Spleen (tissue), 11 donors: Measurements from ENCODE around the gene MLC1. TPM values are rescaled to one million over a fixed set of nuclear protein-coding genes. Genes with fewer than 3 reads are reported as not detected.

Experiments
- DNase-seq: peaks from one replicate; pipeline ENCODE4 v3.0.0-alpha.2; 2020
- H3K27ac ChIP-seq, 8 donors: fragments of 200-600 bp; sonication (generic) in 7 of 8; 1 replicate in 4 of 8; 2 replicates in 4 of 8; pipeline versions ENCODE4 v1.5.0 to v1.8.0; 2016 to 2021; ENCODE audit warnings: inconsistent platforms in 4 of 8, mild to moderate bottlenecking in 4 of 8, moderate library complexity in 1 of 8
- H3K27me3 ChIP-seq, 7 donors: fragments of 200-600 bp; sonication (generic) in 6 of 7; replicated peaks in 1 of 7; 1 replicate in 4 of 7; 2 replicates in 3 of 7; pipeline versions ENCODE4 v1.5.0 to v1.8.0; 2016 to 2021; ENCODE audit warnings: inconsistent platforms in 3 of 7, mild to moderate bottlenecking in 1 of 7
- H3K36me3 ChIP-seq, 6 donors: fragments of 200-600 bp; sonication (generic) in 5 of 6; 1 replicate in 4 of 6; 2 replicates in 2 of 6; pipeline versions ENCODE4 v1.5.0 to v1.8.0; 2016 to 2021; ENCODE audit warnings: inconsistent platforms in 2 of 6
- H3K4me1 ChIP-seq, 6 donors: fragments of 200-600 bp; sonication (generic) in 5 of 6; 1 replicate in 3 of 6; 2 replicates in 3 of 6; pipeline versions ENCODE4 v1.5.0 to v1.8.0; 2016 to 2021; ENCODE audit warnings: inconsistent platforms in 3 of 6
- H3K4me3 ChIP-seq, 8 donors: fragments of 200-600 bp; sonication (generic) in 7 of 8; 1 replicate in 4 of 8; 2 replicates in 4 of 8; pipeline versions ENCODE4 v1.5.0 to v1.8.0; 2016 to 2021; ENCODE audit warnings: inconsistent platforms in 4 of 8, mild to moderate bottlenecking in 4 of 8, moderate library complexity in 2 of 8
- H3K9me3 ChIP-seq, 8 donors: fragments of 200-600 bp; sonication (generic) in 7 of 8; 1 replicate in 4 of 8; 2 replicates in 4 of 8; pipeline versions ENCODE4 v1.5.0 to v1.8.0; 2016 to 2021; ENCODE audit warnings: inconsistent platforms in 4 of 8
- POLR2A ChIP-seq, 3 donors: fragments of 450-650 bp; IDR thresholded peaks; one replicate each; pipeline ENCODE4 v1.5.1; 2017; ENCODE audit warnings: antibody characterized with exemption in 3 of 3, mild to moderate bottlenecking in 1 of 3
- POLR2AphosphoS5 ChIP-seq, 3 donors: sonication (generic); formaldehyde crosslinking; IDR thresholded peaks; one replicate each; pipeline ENCODE4 v1.5.1; 2017; ENCODE audit warnings: antibody characterized with exemption in 3 of 3
- WGBS, 5 donors: extraction: QIAGEN DNeasy Blood & Tissue Kit in 3 of 5; methylation state at CpG; one replicate each; pipeline versions ENCODE4 v1.1.5 to v1.1.7; 2013 to 2018; 5-methylcytosine and 5-hydroxymethylcytosine counted together
- intact Hi-C: fragments of 100-400 bp; cut with DNase I; formaldehyde crosslinking; loops from one replicate; pipeline ENCODE4 v1.15.0; 2023; ENCODE audit warnings: low total_unique reads
- polyA plus RNA-seq, 3 donors: library from polyadenylated mRNA; stranded (reverse); fragments of 200-250 nt; gene quantifications; one replicate each; pipeline ENCODE4 v1.2.1, GENCODE V29; 2013
- total RNA-seq, 7 donors: library from RNA; depleted of rRNA in 3 of 7; stranded (reverse); fragments of >200 nt in 3 of 7; fragmentation: NEBNext Ultra II Directional in 4 of 7; extraction: Animal tissue kit (Norgen Biotek cat#: 25700) in 4 of 7; gene quantifications; one replicate each; pipeline versions ENCODE4 v1.1.0 to v1.2.1, GENCODE V29; 2016 to 2021
- TF ChIP-seq, protein P1 (sequence below), 11 experiments: fragments of 200-600 bp in 7 of 11; fragments of 450-650 bp in 4 of 11; sonication (generic) in 4 of 11; IDR thresholded peaks in 8 of 11; conservative IDR thresholded peaks in 3 of 11; 1 replicate in 7 of 11; 2 replicates in 4 of 11; pipeline versions ENCODE4 v1.4.0 to v1.8.0; 2016 to 2021; ENCODE audit warnings: antibody characterized with exemption in 11 of 11, inconsistent platforms in 4 of 11, mild to moderate bottlenecking in 1 of 11
- donor health status: healthy with polysubstance abuse.
- donor health status: DM: no; HTN: no; CAD: no; lungs with moderate emphysema.
- donor health status: DM: no; HTN: no; CAD: no.
- donor health status: Bipolar disorder and iron deficiency.
- donor health status: healthy.
- donor health status: DM: no; HTN: no; CAD: no.
- donor health status: DM: yes; HTN: yes; CAD: no.

Gene MLC1
- total and polyA plus RNA-seq, 10 donors: 0.17 to 4.4 (median 1.6) TPM

GRCh38 chr22:50022171-50022819, 62.9 kb downstream of the MLC1 start:
- H3K36me3 ChIP-seq: no peaks in the 10 kb centered on the region
- peaks cover 0 to 18% (median 0%) of the 10 kb centered on the region in 7 donors for H3K27me3 ChIP-seq
- intact Hi-C loops: no loop called here
- no peak overlapping the region for H3K4me3 ChIP-seq
- no peaks in the 10 kb centered on the region for H3K9me3 ChIP-seq
- 85 to 92% (median 90%) methylated on average over 14 of the region's 14 CpGs for WGBS, 5 donors
- DNase-seq: no peak
- H3K27ac ChIP-seq: no peak overlapping the region
- TF ChIP-seq, protein P1, sequence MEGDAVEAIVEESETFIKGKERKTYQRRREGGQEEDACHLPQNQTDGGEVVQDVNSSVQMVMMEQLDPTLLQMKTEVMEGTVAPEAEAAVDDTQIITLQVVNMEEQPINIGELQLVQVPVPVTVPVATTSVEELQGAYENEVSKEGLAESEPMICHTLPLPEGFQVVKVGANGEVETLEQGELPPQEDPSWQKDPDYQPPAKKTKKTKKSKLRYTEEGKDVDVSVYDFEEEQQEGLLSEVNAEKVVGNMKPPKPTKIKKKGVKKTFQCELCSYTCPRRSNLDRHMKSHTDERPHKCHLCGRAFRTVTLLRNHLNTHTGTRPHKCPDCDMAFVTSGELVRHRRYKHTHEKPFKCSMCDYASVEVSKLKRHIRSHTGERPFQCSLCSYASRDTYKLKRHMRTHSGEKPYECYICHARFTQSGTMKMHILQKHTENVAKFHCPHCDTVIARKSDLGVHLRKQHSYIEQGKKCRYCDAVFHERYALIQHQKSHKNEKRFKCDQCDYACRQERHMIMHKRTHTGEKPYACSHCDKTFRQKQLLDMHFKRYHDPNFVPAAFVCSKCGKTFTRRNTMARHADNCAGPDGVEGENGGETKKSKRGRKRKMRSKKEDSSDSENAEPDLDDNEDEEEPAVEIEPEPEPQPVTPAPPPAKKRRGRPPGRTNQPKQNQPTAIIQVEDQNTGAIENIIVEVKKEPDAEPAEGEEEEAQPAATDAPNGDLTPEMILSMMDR (IDR thresholded peaks at IDR 0.05 in 8 of 11, conservative IDR thresholded peaks at IDR 0.05 in 3 of 11): no peak
- TF ChIP-seq POLR2A (IDR thresholded peaks at IDR 0.05) (no peak), POLR2AphosphoS5 (IDR thresholded peaks at IDR 0.05) (no peak)
- H3K4me1 ChIP-seq: peaks cover 0 to 15% (median 5%) of the 10 kb centered on the region in 6 donors

GRCh38 chr22:50020606-50021005, 64.6 kb downstream of the MLC1 start:
- Histone ChIP-seq H3K27ac (no peak overlapping the region), H3K27me3 (peaks cover 0 to 34% (median 15%) of the 10 kb centered on the region in 7 donors), H3K4me1 (peaks cover 0 to 32% (median 19%) of the 10 kb centered on the region in 6 donors), H3K9me3 (no peaks in the 10 kb centered on the region), H3K36me3 (no peaks in the 10 kb centered on the region), H3K4me3 (no peak overlapping the region)
- intact Hi-C loops: no loop called here
- no peak for TF ChIP-seq POLR2AphosphoS5 (IDR thresholded peaks at IDR 0.05)
- no peak for TF ChIP-seq POLR2A (IDR thresholded peaks at IDR 0.05)
- TF ChIP-seq, protein P1 (IDR thresholded peaks at IDR 0.05 in 8 of 11, conservative IDR thresholded peaks at IDR 0.05 in 3 of 11): no peak
- peak; percentile 10 for DNase-seq
- WGBS, 5 donors: 89 to 95% (median 92%) methylated on average over 15 of the region's 15 CpGs

DNA sequence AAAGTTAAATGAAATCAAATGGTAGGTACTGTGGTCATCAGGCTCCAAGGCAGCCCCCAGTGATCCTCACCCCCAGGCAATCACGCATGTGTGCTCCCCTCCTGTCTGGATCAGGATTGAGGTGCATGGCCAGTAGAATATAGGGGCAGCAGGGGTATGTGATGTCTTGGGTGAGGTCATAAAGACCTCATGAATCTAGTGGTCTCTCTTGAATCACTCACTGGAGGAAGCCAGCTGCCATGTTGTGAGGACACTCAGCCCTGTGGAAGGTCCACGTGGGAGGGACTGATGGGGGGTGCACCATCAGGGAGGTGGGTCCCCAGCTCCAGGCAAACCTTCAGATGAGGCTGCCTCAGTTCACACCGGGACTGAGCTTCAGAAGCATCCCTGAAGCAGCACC, 65.9 kb downstream of the MLC1 start:
- WGBS, 5 donors: 55 to 73% (median 64%) methylated on average over 3 of the region's 3 CpGs
- TF ChIP-seq POLR2AphosphoS5 (IDR thresholded peaks at IDR 0.05): no peak
- no peak for TF ChIP-seq POLR2A (IDR thresholded peaks at IDR 0.05)
- TF ChIP-seq, protein P1 (IDR thresholded peaks at IDR 0.05 in 8 of 11, conservative IDR thresholded peaks at IDR 0.05 in 3 of 11): no peak
- Histone ChIP-seq H3K4me1 (peaks cover 0 to 45% (median 29%) of the 10 kb centered on the region in 6 donors), H3K27ac (peak overlapping the region in 1 of 8 donors; percentile 16), H3K4me3 (no peak overlapping the region), H3K9me3 (no peaks in the 10 kb centered on the region), H3K27me3 (peaks cover 2 to 43% (median 27%) of the 10 kb centered on the region in 7 donors), H3K36me3 (no peaks in the 10 kb centered on the region)
- intact Hi-C loops: no loop called here
- peak; percentile 58 for DNase-seq

DNA sequence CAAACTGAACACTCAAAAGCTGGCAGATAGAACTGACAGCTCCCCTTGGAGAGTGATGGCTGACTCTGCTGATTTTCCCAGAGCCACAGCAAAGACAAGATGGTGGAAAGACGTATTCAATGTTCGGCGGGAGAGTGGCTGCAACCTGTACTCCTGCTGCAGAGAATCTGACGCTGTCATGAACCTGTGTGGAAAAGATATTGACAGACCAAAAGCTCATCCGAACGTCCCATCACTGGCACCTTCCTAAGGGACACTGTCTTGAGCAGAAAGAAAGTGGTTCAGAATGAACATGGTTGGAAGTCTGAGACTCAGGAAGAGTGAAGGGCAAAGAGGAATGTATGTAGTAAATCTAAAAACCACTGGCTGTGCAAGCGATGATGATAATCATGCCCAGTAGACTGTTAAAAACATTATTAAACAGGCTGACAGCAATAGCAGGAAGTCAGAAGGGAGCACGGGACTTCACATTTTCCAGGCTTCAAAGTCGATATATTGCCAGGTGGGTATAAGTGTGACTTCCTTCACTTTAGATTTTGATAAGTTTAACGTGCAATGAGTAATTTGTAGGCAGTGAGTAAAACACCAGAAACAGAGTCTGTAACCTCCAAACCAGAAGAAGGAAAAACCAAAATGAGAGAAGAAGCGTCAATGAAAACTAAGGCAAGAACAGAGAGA, 66.5 kb downstream of the MLC1 start:
- Histone ChIP-seq H3K27ac (peak overlapping the region in 1 of 8 donors; percentile 52), H3K36me3 (no peaks in the 10 kb centered on the region), H3K9me3 (no peaks in the 10 kb centered on the region), H3K4me3 (no peak overlapping the region), H3K4me1 (peaks cover 0 to 50% (median 34%) of the 10 kb centered on the region in 6 donors), H3K27me3 (peaks cover 2 to 49% (median 33%) of the 10 kb centered on the region in 7 donors)
- no peak for TF ChIP-seq POLR2AphosphoS5 (IDR thresholded peaks at IDR 0.05)
- TF ChIP-seq POLR2A (IDR thresholded peaks at IDR 0.05): no peak
- TF ChIP-seq, protein P1 (IDR thresholded peaks at IDR 0.05 in 8 of 11, conservative IDR thresholded peaks at IDR 0.05 in 3 of 11): no peak
- intact Hi-C loops: no loop called here
- peak; percentile 10 for DNase-seq
- WGBS, 5 donors: 35 to 46% (median 45%) methylated on average over 11 of the region's 11 CpGs
